ENCODE data around the gene CCDC144A. TPM values are rescaled to one million over a fixed set of nuclear protein-coding genes. Genes with fewer than 3 reads are reported as not detected.

Gene CCDC144A
- total RNA-seq, 4 donors from 2014 or later: 4.1 to 19.7 (median 9.4) TPM

Small RNA genes lying within 50 kb of the gene (small RNA-seq; reads per million reads assigned to genes)
- gene AC022596.1 (0 reads per million in 4 donors), gene RNU6-405P (0 reads per million in 4 donors)

Other genes with a start within 250 kb of the CCDC144A start
- gene LRRC75A, start 198.0 kb upstream of the CCDC144A start, total RNA-seq: 100 to 1,000 TPM in 2 of 4 donors, 10 to 100 TPM in 2; 67.9 to 194 (median 115) TPM
- 1 to 10 TPM in 3 of 4 donors, not detected in 1; 2.5 to 5.2 (median 2.5) TPM for gene ZNF287, start 121.0 kb upstream of the CCDC144A start, total RNA-seq
- gene ZNF624, start 36.4 kb upstream of the CCDC144A start, total RNA-seq: 10 to 100 TPM in 1 of 4 donors, 1 to 10 TPM in 3; 1.5 to 11.1 (median 4.5) TPM

Data from transverse colon (tissue), 4 donors.